Islet of Langerhans (tissue), 1 donor: ENCODE measurements around the gene DNAI2.

Source experiments
- FAIRE-seq: peaks from one replicate; lab custom pipeline; 2011; peaks lifted over from hg19 to GRCh38; lab: Jason Lieb, UNC

The DNAI2 gene

DNA sequence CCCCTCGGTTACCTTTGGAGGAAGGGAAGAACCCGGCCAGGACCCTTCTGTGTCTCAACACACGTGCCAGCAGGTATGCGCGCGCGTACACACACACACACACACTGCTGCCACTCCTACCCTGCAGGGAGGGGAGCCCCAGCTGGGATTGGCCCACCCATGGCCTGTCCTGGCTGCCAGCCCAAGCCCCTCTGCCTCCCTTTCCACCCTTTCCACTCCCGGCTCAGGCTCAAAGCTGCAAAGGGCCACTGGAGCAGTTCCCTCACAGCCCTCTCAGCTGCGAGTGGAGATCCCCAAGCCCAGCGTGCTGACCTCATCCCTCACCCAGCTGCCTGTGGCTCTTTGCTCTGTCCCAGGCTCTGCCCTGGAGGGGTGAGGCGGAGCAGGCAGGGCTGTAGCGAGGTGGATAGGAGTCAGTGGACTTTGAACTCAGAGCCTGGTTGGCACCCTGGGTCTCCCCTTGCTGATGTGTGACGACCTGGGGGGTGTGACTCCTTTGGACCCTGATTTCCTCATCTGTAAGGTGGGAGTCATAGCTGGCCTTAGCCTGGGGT lies 66.5 kb downstream of the DNAI2 start:
- FAIRE-seq = no peak

DNA sequence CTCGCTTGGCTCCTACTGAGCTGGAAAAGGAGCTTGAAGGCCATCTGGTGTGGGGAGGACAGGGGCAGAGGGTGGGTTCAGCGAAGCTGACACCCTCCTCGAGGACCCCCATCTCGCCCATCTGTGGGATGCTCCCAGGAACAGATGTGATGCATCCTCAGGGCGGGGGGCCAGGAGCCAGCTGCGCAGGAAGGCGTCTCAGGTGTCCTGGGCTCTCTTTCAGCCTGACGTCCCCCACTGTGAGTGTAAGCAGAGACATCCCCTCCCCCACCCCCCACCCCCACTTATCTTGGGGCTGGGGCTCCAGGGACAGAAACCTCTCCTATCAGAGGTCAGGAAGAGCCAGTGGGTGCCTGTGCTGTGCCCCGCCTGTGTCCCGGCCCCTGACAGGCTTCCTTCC lies 68.2 kb downstream of the DNAI2 start:
- no peak for FAIRE-seq

DNA sequence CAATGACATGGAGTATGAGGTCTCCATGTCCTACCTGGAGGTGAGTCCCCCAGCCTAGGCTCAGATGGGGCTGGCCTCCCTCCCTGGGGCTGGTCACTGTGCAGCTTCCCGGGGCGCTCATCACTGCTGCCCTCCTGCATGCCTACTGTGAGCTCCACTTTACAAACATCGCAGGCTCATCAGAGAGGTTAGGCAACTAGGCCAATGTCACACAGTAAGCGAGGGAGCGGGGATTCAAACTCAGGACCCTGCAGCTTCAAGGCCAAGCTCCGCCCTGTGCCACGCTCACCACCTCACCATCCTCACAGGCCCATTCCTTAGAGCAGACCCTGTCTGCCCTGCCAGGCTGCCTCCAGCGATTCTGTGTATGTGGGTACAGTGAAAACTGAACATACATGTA lies 69.1 kb downstream of the DNAI2 start:
- FAIRE-seq = no peak

DNA sequence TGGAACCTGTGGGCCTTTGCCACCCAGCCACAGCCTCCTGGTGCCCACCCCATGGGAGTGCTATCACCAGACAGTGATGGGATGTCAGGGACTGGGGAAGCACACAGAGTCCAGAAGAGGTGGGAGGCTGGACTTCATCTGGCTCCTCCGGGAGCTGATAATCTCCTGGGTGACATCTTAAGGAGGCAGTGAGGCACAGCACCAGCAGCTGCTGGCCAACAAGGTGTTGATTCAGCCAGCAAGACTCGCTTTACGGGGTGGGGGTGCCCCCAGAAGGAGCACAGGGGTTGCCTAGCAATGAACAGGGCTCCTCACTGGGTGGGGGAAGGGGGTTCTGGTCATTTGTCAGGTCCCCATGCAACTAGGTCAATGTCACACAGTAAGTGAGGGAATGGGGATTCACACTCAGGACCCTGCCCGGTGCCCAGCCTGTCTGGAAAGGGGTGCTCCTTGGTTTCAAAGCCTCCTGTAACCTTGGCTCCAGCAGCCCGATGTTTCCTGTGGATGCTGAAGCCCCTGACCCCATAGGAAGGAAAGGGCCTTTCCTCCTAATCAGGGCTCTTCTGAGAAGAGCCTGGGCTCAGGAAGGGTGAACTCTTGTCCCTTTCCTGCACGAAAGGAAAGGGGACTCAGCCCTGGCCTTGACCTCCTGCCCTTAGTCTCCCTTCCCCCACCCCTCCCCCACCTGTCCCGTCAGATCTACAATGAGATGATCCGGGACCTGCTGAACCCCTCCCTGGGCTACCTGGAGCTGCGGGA lies 69.7 kb downstream of the DNAI2 start:
- no peak for FAIRE-seq

DNA sequence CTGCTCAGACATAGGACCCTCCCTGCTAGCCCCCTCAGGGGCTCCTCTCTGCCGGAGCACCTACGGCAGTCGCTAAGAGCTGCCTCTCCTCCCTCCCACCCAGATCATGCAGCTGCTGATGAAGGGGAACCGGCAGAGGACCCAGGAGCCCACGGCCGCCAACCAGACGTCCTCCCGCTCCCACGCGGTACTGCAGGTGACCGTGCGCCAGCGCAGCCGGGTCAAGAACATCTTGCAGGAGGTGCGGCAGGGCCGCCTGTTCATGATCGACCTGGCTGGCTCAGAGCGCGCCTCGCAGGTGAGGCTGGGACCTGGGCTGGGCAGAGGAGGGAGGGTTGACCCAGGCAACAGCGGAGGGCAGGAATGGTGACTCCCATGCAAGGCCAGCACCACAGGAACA lies 70.6 kb downstream of the DNAI2 start:
- no peak for FAIRE-seq

DNA sequence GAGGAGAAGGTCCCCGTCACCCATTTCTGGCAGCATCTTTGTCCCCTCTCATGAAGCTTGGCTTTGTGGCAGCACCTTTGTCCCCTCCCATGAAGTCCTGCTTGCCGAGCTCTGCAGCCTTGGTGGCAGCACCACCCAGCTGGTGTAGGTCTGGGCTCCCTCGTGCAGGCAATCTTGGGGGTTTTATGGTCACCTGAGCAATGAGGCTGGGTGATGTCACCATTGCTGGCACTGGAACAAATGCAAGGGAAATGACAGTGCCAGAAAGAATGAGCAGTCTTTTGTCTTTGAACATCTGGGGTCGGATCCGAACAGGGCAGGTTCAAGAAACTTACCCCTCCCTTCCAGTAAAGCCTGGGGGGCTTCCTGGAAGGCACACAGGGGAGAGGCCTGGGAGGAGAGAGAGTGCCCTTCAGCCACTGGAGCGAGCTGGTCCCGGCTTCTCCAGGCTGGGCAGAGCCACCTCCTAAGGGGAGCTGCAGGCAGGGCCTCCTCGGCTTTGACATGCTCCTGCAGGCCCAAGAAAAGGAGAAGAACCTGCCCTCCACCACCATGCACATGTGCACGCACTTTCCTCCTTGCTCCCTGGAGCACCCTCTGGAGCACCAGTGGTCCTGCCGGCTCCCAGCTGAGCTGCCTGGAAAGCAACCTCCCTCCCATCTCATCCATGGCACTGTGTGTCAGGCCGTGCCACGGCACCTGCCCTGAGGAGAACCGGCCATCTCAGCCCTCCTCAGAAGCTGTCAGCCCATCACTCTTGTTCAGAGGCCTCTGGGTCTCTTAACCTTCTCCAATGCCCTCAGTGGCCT lies 71.6 kb downstream of the DNAI2 start:
- FAIRE-seq = no peak

DNA sequence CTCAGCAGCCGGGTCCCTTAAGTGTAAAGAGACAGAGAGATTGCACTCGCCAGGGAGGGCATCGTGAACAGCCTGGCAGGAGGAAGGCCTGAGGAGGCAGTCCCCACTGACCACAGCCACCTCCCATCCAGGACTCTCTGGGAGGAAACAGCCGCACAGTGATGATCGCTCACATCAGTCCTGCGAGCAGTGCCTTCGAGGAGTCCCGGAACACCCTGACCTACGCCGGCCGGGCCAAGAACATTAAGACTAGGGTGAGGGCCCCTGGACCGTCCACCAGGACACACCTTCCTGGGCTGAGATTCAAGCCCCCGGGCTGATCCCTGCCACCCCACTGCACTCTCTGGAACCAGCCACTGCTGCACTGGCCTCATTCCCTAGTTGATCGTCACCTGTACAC lies 73.6 kb downstream of the DNAI2 start:
- no peak for FAIRE-seq

DNA sequence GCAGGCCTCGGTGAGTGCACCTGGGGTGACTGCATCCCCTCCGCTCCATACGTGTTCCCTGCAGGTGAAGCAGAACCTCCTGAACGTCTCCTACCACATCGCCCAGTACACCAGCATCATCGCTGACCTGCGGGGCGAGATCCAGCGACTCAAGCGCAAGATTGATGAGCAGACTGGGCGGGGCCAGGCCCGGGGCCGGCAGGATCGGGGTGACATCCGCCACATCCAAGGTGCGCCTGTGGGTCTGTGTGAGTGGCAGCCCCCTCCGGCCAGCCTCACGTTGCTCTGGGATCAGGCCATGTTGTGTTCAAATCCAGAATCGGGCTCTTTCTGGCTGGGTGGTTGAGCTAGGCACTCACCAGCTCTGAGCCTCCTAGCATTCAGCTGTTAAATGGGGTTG lies 75.1 kb downstream of the DNAI2 start:
- no peak for FAIRE-seq

DNA sequence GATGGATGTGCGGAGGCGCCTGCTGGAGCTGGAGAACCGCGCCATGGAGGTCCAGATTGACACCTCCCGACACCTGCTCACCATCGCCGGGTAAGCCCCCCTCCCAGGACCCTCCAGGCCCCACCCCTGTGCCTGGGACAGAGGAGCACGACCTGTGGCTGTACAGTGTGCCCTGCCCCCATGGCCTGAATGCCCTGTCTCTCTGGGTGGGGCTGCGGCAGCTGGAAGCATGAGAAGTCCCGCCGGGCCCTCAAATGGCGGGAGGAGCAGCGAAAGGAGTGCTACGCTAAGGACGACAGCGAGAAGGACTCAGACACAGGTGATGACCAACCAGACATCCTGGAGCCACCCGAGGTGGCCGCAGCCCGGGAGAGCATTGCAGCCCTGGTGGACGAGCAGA lies 76.5 kb downstream of the DNAI2 start:
- FAIRE-seq = no peak

DNA sequence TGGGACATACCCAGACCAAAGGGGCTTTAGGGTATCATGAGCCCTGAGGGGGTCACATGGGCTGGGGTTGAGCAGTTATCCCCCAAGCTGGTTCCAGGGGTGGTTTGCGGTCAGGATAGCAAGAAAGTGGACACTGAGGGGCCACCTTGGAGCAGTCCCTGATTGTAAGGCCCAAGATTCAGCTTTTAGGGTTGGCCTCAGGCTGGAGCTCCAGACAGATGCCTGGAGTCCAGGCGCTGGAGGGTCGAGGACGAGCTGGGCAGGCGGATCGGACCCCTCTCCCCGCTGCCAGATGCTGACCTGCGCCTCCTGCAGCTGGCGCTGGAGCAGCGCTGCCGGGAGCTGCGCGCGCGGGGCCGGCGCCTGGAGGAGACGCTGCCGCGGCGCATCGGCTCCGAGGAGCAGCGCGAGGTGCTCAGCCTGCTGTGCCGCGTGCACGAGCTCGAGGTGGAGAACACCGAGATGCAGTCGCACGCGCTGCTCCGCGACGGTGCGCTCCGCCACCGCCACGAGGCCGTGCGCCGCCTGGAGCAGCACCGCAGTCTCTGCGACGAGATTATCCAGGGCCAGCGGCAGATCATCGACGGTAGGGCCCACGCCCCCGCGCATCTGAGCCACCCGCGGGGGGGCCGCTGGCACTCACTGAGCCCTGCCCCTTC lies 77.6 kb downstream of the DNAI2 start:
- no peak for FAIRE-seq

DNA sequence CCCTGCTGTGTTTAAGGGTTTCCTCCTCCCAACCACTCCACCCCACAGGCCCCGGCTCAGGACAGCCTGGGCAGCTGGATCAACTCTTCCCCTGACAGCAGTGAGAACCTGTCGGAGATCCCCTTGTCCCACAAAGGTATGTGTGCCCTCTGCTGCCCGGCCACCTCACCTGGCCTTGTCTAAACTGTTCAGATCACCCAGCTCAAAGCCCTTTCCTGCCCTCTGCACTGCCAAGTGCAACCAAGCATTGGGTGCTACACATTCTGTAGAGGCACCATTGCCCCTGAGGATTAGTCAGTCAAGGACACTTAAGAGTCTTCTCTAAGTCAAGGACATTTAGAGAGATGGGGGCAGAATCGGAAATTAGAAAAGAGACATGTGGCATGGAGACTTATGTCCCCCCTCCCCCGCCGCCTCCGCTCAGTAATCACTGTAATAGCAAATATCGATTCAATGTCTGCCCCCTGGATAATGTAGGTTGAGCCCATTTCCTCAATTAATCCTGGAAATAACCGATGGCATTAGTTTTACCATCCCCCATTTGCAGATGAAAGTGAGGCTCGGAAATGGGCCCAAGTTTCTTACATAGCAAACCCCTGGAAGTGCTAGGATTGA lies 79.5 kb downstream of the DNAI2 start:
- no peak for FAIRE-seq

DNA sequence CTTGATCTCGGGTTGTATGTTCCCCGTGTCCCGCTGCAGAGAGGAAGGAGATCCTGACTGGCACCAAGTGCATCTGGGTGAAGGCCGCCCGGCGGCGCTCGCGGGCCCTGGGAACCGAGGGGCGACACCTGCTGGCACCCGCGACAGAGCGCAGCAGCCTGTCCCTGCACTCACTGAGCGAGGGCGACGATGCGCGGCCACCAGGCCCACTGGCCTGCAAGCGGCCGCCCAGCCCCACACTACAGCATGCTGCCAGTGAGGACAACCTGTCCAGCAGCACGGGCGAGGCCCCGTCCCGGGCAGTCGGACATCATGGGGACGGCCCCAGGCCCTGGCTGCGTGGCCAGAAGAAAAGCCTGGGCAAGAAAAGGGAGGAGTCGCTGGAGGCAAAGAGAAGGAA lies 80.1 kb downstream of the DNAI2 start:
- FAIRE-seq = no peak

DNA sequence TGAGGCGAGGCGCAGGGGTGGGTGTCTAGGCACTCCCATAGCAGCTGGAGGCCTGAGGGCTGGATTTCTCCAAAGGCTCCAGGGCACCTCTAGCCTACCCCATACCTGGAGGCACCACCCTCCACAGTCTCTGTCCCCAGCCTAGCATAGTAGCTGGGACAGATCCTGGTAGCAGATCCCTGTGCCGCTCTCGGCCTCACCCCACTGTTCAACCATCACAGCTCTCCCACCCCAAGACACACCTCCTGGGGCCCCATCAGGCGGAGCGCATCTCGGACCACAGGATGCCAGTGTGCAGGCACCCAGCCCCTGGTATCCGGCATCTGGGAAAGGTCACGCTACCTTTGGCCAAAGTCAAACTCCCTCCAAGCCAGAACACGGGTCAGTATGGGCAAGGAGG lies 80.5 kb downstream of the DNAI2 start:
- no peak for FAIRE-seq

DNA sequence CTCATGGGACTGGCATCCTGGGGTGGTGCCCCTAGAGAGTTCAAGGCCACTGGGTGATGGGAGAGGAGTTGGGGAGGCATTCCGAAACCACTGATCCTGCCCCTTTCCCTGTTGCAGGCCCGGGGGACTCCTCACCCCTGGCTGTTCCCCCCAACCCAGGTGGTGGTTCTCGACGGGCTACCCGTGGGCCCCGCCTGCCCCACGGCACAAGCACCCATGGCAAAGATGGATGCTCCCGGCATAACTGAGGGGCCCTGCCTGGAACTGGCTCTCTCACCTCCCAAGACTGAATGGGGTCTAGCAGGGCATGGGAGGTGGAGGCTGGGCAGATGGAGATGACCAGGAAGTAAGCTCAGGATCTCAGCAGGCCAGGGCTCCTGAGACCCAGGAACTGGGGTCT lies 81.0 kb downstream of the DNAI2 start:
- FAIRE-seq = no peak

DNA sequence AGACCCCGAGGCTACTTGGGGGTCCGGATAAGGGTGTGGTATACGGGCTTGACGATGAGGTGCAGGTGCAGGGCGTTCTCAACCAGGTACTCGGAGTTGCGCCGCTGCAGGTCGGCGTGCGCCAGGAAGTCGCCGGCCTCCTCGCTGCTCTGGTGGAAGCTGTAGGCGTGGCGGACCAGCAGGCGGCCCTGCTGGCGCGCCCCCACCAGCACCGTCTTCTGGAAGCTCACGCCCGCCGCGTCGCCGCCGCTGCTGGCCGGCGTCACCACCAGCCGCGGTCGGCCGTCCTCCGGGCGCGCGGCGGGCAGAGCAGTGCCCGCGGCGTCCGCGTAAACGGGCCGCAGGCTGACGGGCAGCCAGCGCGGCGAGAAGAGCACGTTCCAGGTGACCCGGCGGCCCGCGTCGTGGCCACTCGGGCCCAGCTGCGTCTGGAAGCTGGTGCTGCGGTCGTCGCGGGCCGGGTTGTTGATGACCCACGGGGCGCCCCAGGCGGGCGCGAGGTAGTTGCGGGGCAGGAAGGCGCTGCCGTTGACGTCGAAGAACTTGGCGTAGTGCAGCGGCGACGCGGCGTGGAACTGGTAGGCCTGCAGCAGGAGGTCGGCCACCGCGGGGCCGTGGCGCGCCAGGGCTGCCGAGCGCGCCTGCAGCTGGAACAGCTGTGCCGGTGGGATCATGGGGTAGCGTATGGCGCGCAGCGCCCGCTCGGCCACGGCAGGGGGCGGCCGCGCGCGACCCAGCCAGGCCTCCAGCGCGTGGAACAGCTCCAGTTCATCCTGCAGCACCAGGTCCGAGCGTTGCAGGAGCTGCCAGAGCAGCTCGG lies 82.8 kb downstream of the DNAI2 start:
- no peak for FAIRE-seq

DNA sequence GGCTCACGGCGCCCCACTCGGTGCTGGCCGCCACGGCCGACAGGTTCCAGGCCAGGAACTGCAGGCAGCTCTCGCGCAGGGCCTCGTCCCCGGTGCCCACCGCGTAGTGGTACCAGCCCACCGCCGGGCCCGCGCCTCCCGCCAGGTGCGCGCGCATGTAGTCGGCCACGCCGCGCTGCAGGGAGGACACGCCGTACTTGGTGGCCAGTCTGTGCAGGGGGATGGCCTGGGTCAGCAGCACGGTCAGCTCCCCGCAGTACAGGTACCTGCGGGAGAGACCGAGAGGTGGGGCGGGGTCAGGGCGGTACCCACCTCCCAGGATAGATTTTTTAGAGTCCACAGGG lies 83.4 kb downstream of the DNAI2 start:
- no peak for FAIRE-seq

DNA sequence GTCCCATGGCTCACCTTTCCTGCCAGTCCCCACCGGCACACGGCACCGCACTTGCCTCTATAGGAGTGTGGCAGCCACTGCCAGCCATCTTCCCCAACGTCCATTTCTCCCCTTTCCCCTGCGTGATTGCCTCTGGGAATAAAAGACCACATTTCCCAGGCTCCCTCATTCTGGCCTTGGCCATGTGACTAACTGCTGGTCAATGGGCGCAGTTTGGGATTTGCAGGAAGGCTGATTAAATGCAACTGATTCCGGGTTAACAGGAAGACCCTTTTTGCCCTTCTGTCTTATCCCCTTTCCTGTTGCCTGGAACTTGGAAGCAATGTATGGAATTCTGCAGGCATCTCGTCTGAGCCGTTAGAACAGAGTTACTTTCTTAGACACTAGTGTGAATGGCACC lies 84.7 kb downstream of the DNAI2 start:
- no peak for FAIRE-seq

DNA sequence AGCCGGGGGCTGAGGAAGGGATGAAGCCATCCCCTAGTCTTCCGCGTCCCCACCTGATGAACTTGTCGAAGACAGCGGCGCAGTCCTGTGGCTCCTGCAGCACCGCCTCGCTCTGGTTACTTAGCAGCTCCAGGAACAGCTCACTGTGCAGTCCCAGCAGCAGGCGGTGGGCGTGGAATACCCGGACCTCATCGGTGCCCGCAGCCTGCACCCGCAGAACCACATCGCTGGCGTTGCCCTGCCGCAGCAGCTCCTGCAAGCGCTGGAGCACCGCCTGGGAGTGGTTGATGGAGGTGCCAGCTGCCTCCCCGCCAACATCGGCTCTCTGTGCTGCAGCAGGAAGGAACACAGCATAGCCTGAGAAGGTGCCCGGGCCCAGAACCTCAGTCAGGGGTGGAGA lies 85.9 kb downstream of the DNAI2 start:
- no peak for FAIRE-seq

DNA sequence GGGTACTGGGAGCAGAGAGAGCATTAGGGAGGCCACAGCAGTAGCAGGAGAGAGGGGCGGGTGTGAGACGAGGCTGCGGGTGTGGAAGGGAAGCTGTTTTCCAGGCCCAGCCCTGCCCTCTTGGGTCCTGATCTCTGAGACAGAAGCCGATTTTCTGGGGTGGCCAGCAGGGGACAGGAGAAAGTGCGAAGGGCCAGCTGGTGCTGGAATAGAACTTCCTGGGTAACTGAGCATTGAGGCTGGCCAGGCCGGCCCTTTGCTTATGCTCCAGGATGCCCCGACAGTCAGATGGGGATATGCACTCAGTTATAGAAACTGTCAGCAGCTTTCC lies 86.8 kb downstream of the DNAI2 start:
- FAIRE-seq = no peak

DNA sequence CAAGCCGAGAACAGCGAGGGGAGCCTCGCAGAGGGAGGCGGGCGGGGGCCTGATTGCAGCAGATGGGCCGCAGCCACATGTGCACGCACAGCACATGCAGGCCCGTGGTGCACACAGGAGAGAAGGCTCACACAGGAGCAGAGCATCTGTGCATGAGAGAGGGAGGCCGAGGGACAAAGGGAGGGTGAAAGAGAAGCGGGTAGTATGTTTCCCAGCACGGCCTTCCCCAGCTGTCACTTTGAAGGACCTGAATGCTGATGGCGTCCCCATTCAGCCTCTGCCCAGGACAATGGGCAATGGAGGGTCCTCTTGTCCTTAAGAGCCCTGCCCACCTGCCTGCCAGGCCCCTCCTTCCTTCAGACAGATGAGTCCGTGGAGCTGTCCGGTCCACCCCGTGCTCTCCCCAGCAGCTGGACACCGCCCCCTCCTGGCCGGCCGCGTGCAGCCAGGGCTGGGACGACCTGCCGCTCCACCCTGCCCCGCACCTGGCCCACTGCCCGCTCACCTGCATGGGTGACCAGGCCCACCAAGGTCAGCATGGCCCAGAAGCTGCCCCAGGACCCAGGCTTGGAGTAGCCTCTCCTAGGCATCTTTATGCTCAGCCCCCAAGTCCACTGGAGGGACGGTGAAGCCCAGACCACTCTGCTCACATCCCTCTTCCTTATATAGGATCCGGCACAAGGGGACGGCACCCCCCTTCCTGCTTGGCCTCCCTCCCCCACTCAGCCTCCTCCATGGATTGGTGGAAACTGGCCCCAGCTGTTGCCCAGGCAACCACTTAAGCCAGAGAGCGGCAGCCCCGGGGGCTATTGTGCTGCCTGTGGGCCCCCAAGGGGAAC lies 87.4 kb downstream of the DNAI2 start, which contains the start of gene BTBD17:
Gene BTBD17, minus strand, starts transcription at position 639 of the 839 bp plus-strand sequence. Its CDS starts 49 bp downstream, at position 590.
- FAIRE-seq = no peak

DNA sequence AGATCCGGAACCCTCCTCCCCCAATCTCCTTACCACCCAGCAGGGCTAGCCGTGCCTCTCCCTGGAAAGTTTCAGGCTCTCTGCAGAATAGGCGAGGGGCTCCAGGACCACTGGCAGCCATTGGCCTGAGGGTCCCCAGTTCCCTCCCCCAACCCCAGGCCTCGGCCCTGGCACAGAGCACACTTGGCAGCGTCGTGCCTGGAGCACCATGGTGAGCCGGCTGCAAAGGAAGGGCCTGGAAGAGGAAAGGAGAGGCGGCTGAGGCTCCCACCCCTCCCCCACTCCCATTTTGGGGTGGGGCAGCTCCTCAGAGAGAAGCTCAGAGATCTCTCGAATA lies 88.0 kb downstream of the DNAI2 start:
- FAIRE-seq = no peak
